HG02678 (cell line): ENCODE results near the gene ANKRD29.
"Not testable (repeated sequence)": the region's sequence is repeated elsewhere in the genome, so short reads cannot be mapped to it uniquely, and the experiment has no call there.

Experiments
- ATAC-seq: cut with Tn5 transposase; IDR thresholded peaks from one replicate; pipeline ENCODE4 v1.9.1; 2021; ENCODE audit warnings: mild to moderate bottlenecking, moderate library complexity; ENCODE audit not compliant: unreplicated experiment

The ANKRD29 gene

GRCh38 chr18:23584019-23584983 lies 78.4 kb downstream of the ANKRD29 start:
- no peak for ATAC-seq

- ATAC-seq, result no peak
Observed at GRCh38 chr18:23583071-23583865, 79.4 kb downstream of the ANKRD29 start.

GRCh38 chr18:23580677-23581367 lies 81.9 kb downstream of the ANKRD29 start:
- ATAC-seq, result no peak

GRCh38 chr18:23578891-23579653 lies 83.6 kb downstream of the ANKRD29 start:
- no peak for ATAC-seq

GRCh38 chr18:23578067-23578701 lies 84.5 kb downstream of the ANKRD29 start:
- no peak for ATAC-seq

GRCh38 chr18:23577521-23577920 lies 85.2 kb downstream of the ANKRD29 start:
- not testable (repeated sequence) for ATAC-seq

- no peak for ATAC-seq
Observed at GRCh38 chr18:23575309-23575651, 87.4 kb downstream of the ANKRD29 start.

GRCh38 chr18:23574611-23575308 lies 88.0 kb downstream of the ANKRD29 start:
- no peak for ATAC-seq

GRCh38 chr18:23573626-23574431 lies 88.9 kb downstream of the ANKRD29 start:
- no peak for ATAC-seq

GRCh38 chr18:23573020-23573419 lies 89.7 kb downstream of the ANKRD29 start:
- no peak for ATAC-seq

GRCh38 chr18:23572570-23572969 lies 90.1 kb downstream of the ANKRD29 start:
- no peak for ATAC-seq

- no peak for ATAC-seq
Observed at GRCh38 chr18:23572012-23572411, 90.7 kb downstream of the ANKRD29 start.

- ATAC-seq, result no peak
Observed at GRCh38 chr18:23570912-23571504, 91.7 kb downstream of the ANKRD29 start.

GRCh38 chr18:23569299-23570063 lies 93.2 kb downstream of the ANKRD29 start:
- ATAC-seq, result no peak

- no peak for ATAC-seq
Observed at GRCh38 chr18:23568281-23569138, 94.2 kb downstream of the ANKRD29 start.

GRCh38 chr18:23567671-23568070 lies 95.0 kb downstream of the ANKRD29 start:
- no peak for ATAC-seq
